PC-9 (cell line): Measurements from ENCODE around the gene MSH6.

Experiments
- EZH2 ChIP-seq: fragments of 200-600 bp; sonication (generic); IDR thresholded peaks from 2 replicates; pipeline ENCODE4 v1.8.0; 2017; ENCODE audit warnings: antibody characterized with exemption, low read depth
- TF ChIP-seq, protein P1 (sequence below): fragments of 200-600 bp; sonication (generic); conservative IDR thresholded peaks from 2 replicates; pipeline ENCODE4 v1.6.1; 2017; ENCODE audit warnings: mixed run types, antibody characterized with exemption, mild to moderate bottlenecking, moderate library complexity

DNA sequence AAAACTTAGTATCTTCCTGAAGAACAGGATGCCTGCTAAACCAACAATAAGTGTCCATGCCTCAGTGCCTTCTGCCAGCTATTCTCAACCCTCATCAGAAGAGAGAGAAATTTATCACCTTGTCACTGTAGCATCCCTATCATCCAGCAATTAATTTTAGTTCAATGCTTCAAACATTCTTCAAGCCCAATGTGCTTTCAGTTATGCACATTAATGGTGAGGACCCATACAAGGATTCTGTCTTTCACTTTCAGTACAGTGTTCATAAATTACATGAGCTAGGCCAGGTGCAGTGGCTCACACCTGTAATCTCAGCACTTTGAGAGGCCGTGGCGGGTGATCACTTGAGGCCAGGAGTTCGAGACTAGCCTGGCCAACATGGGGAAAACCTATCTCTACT is 47.0 kb upstream of the MSH6 start:
- TF ChIP-seq, protein P1, sequence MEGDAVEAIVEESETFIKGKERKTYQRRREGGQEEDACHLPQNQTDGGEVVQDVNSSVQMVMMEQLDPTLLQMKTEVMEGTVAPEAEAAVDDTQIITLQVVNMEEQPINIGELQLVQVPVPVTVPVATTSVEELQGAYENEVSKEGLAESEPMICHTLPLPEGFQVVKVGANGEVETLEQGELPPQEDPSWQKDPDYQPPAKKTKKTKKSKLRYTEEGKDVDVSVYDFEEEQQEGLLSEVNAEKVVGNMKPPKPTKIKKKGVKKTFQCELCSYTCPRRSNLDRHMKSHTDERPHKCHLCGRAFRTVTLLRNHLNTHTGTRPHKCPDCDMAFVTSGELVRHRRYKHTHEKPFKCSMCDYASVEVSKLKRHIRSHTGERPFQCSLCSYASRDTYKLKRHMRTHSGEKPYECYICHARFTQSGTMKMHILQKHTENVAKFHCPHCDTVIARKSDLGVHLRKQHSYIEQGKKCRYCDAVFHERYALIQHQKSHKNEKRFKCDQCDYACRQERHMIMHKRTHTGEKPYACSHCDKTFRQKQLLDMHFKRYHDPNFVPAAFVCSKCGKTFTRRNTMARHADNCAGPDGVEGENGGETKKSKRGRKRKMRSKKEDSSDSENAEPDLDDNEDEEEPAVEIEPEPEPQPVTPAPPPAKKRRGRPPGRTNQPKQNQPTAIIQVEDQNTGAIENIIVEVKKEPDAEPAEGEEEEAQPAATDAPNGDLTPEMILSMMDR: no peak
- TF ChIP-seq EZH2: no peak
